Loucy (cell line): Measurements from ENCODE around the gene RAB10.

Experiments
- H2AFZ ChIP-seq: fragments of 200-600 bp; sonication (generic); 2 replicates; pipeline ENCODE4 v1.6.0; 2016; ENCODE audit warnings: antibody characterized with exemption, mild to moderate bottlenecking, low read length, moderate library complexity
- H3F3A ChIP-seq: fragments of 200-600 bp; 2 replicates; pipeline ENCODE4 v1.6.0; 2016; ENCODE audit warnings: antibody characterized with exemption, low read depth, mild to moderate bottlenecking
- H3K27me3 ChIP-seq: fragments of 200-600 bp; sonication (generic); 2 replicates; pipeline ENCODE4 v1.6.1; 2014; ENCODE audit warnings: low read length, mild to moderate bottlenecking; ENCODE audit not compliant: insufficient read depth, poor library complexity, severe bottlenecking
- H3K36me3 ChIP-seq: fragments of 200-600 bp; sonication (generic); 2 replicates; pipeline ENCODE4 v1.6.1; 2016; ENCODE audit warnings: low read length; ENCODE audit not compliant: insufficient read depth
- H3K4me1 ChIP-seq: fragments of 200-600 bp; sonication (generic); 2 replicates; pipeline ENCODE4 v1.5.1; 2014; ENCODE audit warnings: low read length, mild to moderate bottlenecking; ENCODE audit not compliant: insufficient read depth, poor library complexity, severe bottlenecking
- H3K4me2 ChIP-seq: fragments of 200-600 bp; sonication (generic); 2 replicates; pipeline ENCODE4 v1.6.0; 2014; ENCODE audit warnings: antibody characterized with exemption, low read length, low read depth, mild to moderate bottlenecking; ENCODE audit not compliant: poor library complexity, severe bottlenecking
- H3K4me3 ChIP-seq: fragments of 200-600 bp; sonication (generic); 2 replicates; pipeline ENCODE4 v1.5.1; 2014; ENCODE audit warnings: low read length, mild to moderate bottlenecking, mixed read lengths; ENCODE audit not compliant: poor library complexity, severe bottlenecking
- H3K79me2 ChIP-seq: fragments of 200-600 bp; sonication (generic); 2 replicates; pipeline ENCODE4 v1.6.1; 2014; ENCODE audit warnings: low read length; ENCODE audit not compliant: insufficient read depth
- H3K9ac ChIP-seq: fragments of 200-600 bp; sonication (generic); 2 replicates; pipeline ENCODE4 v1.6.0; 2014; ENCODE audit warnings: mild to moderate bottlenecking, low read depth, low read length, moderate library complexity; ENCODE audit not compliant: poor library complexity, severe bottlenecking
- H3K9me2 ChIP-seq: fragments of 200-600 bp; sonication (generic); replicated peaks from 2 replicates; pipeline ENCODE4 v1.6.1; 2016; ENCODE audit warnings: low read depth, low read length, mixed read lengths
- H3K9me3 ChIP-seq: fragments of 200-600 bp; sonication (generic); 2 replicates; pipeline ENCODE4 v1.6.1; 2014; ENCODE audit warnings: mild to moderate bottlenecking, antibody characterized with exemption, low read length, low read depth; ENCODE audit not compliant: insufficient read depth
- H4K20me1 ChIP-seq: fragments of 200-600 bp; sonication (generic); 2 replicates; pipeline ENCODE4 v1.6.0; 2014; ENCODE audit warnings: antibody characterized with exemption, low read length, mild to moderate bottlenecking; ENCODE audit not compliant: insufficient read depth, poor library complexity, severe bottlenecking
- EZH2phosphoT487 ChIP-seq: fragments of 200-600 bp; IDR thresholded peaks from 2 replicates; pipeline ENCODE4 v1.6.1; 2018; ENCODE audit warnings: antibody characterized with exemption, mild to moderate bottlenecking, moderate library complexity, borderline replicate concordance
- TF ChIP-seq, protein P1 (sequence below): fragments of 200-600 bp; sonication (generic); conservative IDR thresholded peaks from 2 replicates; pipeline ENCODE4 v1.5.1; 2014; ENCODE audit warnings: mild to moderate bottlenecking, antibody characterized with exemption, low read length

The RAB10 gene

DNA sequence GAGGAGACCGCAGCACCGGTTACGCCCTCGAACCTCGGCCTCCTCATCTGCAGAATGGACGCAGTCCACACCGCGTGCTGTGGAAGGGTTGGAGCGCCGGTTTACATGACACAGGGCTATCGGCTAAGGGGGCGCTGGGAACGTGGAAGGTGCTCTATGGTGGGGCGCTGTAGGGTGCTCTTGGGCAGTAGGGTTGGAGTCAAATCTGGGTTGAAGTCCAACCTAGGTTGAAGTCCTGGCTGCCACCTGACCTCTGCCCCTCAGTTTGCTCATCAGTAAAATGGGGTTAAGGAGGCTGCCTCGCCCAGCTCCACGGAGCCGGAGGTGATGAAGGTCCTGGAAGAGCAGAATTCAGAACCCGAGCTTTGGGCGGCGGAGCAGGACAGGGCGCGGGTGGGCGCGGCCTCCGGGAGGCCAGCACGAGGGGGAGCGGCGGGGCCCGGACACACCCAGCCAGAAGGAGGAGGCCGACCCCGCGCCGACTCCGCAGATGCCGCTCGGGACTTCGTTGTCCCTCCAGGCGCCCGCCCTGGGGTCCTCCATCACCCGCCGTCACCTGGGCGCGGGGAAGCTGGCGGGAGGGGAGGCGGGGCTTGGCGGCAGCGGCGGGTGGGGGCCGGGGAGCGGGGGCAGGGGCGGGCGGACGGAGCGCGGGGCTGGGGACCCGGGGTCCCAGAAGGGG, 138.4 kb downstream of the RAB10 start:
- H3K4me3 ChIP-seq = no peak overlapping the region
- no peaks in the 10 kb centered on the region for H3K9me2 ChIP-seq
- no peak overlapping the region for H2AFZ ChIP-seq
- no peaks in the 10 kb centered on the region for H3K27me3 ChIP-seq
- no peaks in the 10 kb centered on the region for H3K36me3 ChIP-seq
- H3K9ac ChIP-seq = no peak overlapping the region
- no peaks in the 10 kb centered on the region for H3K9me3 ChIP-seq
- TF ChIP-seq EZH2phosphoT487 = no peak
- TF ChIP-seq, protein P1, sequence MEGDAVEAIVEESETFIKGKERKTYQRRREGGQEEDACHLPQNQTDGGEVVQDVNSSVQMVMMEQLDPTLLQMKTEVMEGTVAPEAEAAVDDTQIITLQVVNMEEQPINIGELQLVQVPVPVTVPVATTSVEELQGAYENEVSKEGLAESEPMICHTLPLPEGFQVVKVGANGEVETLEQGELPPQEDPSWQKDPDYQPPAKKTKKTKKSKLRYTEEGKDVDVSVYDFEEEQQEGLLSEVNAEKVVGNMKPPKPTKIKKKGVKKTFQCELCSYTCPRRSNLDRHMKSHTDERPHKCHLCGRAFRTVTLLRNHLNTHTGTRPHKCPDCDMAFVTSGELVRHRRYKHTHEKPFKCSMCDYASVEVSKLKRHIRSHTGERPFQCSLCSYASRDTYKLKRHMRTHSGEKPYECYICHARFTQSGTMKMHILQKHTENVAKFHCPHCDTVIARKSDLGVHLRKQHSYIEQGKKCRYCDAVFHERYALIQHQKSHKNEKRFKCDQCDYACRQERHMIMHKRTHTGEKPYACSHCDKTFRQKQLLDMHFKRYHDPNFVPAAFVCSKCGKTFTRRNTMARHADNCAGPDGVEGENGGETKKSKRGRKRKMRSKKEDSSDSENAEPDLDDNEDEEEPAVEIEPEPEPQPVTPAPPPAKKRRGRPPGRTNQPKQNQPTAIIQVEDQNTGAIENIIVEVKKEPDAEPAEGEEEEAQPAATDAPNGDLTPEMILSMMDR = no peak
- H3K4me2 ChIP-seq = no peak overlapping the region
- no peaks in the 10 kb centered on the region for H3K4me1 ChIP-seq
- no peaks in the 10 kb centered on the region for H3K79me2 ChIP-seq
- no peaks in the 10 kb centered on the region for H3F3A ChIP-seq
- H4K20me1 ChIP-seq = no peaks in the 10 kb centered on the region

DNA sequence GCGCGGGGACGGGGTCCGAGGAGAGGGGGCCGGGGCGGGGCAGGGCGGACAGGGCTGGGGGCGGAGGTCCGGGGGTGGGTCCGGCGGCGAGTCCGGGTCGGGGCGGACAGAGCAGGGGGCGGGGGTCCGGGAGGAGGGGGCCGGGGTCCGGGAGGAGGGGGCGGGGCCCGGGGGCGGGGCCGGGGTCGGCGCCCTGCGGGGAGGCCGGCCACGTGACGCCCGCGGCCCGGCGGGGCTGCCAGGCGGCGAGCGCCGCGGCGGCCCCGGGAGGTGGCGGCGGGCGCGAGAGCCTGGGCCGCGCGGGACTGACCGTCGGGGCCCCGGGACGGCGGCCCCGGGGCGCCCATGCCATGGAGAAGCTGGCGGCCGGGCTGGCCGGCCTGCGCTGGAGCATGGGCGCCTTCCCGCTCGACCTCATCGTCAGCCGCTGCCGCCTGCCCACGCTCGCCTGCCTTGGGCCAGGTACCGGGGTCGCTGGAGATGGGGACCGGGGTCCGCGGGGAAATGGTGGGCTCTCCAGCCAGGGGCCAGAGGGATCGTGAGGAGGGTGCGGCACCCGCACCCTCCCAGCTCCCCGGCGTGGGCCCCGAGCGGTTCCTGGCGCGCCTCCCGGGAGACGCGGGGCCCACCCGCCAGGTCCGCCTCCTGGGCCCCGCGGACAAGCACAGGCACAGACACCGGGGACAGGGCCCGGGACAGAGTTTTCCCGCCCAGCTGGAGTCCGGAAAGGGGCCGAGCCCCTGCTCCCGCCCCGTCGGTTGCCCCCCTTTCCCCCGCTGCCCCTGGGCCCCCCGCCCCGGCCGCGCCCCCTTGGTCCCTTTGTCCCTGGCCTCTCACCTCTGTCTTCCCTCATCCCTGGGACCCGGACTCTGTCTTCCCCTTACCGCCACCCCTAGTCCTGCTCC, 139.2 kb downstream of the RAB10 start, which contains the start of gene GAREM2:
Gene GAREM2 (plus strand): TSS at position 218 of the 905 bp plus-strand sequence. CDS start 133 bp downstream, at position 351.
- Histone ChIP-seq H2AFZ (no peak within 1 kb of the TSS), H3K9me2 (no peaks in the 10 kb centered on the region), H3K4me1 (no peaks in the 10 kb centered on the region), H3F3A (no peaks in the 10 kb centered on the region), H3K4me2 (no peak within 1 kb of the TSS), H3K9ac (no peak within 1 kb of the TSS), H4K20me1 (no peaks in the 10 kb centered on the region), H3K4me3 (no peak within 1 kb of the TSS), H3K79me2 (no peaks in the 10 kb centered on the region), H3K9me3 (no peaks in the 10 kb centered on the region), H3K36me3 (no peaks in the 10 kb centered on the region), H3K27me3 (no peaks in the 10 kb centered on the region)
- TF ChIP-seq, protein P1 = no peak
- no peak for TF ChIP-seq EZH2phosphoT487

DNA sequence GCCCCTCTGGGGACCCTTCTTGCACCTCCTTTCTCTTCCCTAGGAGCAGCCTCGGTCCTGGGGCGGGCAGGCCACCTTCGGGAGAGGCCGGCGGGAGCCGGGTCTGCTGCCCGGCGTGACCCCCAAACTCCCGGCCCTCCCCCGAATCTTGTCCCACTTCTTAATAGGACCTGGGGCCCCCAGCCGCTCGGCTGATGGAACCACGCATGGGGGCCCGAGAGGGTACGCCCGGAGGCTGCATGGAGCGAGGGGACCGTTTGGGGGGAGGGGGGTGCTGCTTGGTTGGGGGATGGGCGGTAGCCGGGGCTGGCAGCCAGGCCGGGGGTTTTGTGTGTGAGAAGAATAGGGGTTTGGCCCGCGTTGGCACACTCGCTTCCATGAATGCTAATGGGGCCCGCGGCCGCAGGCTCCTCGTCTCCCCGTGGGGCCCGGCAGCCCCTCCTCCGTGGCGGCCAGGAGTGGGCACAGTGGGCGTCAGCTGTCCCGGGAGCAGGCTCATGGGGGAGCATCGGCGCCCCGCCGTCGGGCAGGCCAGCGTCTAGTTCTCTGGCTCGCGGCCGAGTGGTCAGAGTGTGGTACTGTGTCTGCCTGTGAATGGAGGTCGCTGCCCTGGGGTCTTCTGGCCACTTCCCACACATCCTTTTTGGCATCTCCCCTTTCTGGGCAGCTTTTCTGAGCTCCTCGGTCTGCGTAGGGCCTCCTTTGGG, 140.0 kb downstream of the RAB10 start:
- Histone ChIP-seq H3K4me3 (no peak overlapping the region), H3K79me2 (no peaks in the 10 kb centered on the region), H3K9me3 (no peaks in the 10 kb centered on the region), H3K27me3 (no peaks in the 10 kb centered on the region), H3K36me3 (no peaks in the 10 kb centered on the region), H3K9me2 (no peaks in the 10 kb centered on the region), H2AFZ (no peak overlapping the region), H3K4me2 (no peak overlapping the region), H3F3A (no peaks in the 10 kb centered on the region), H4K20me1 (no peaks in the 10 kb centered on the region), H3K4me1 (no peaks in the 10 kb centered on the region), H3K9ac (no peak overlapping the region)
- TF ChIP-seq, protein P1 = no peak
- TF ChIP-seq EZH2phosphoT487 = no peak
